Suprapubic skin (tissue), 3 donors: Measurements from ENCODE around the gene TSPAN13.

Experiments
- CTCF ChIP-seq, 2 donors: fragments of 200-600 bp in 1 of 2; fragments of 450-650 bp in 1 of 2; sonication (generic) in 1 of 2; IDR thresholded peaks; one replicate each; pipeline ENCODE4 v1.5.1; 2016 to 2019; ENCODE audit warnings: antibody characterized with exemption in 2 of 2, mild to moderate bottlenecking in 1 of 2, moderate library complexity in 1 of 2
- EP300 ChIP-seq: sonication (generic); formaldehyde crosslinking; IDR thresholded peaks from one replicate; pipeline ENCODE4 v1.6.1; 2017; ENCODE audit warnings: antibody characterized with exemption
- POLR2A ChIP-seq, 2 donors: fragments of 450-650 bp; IDR thresholded peaks; one replicate each; pipeline ENCODE4 v1.6.1; 2017; ENCODE audit warnings: antibody characterized with exemption in 2 of 2, mild to moderate bottlenecking in 2 of 2, moderate library complexity in 2 of 2

- no peak for TF ChIP-seq CTCF (IDR thresholded peaks at IDR 0.05)
- no peak for TF ChIP-seq EP300
- TF ChIP-seq POLR2A (IDR thresholded peaks at IDR 0.05): no peak
These were observed 59.1 kb downstream of the TSPAN13 start for GRCh38 chr7:16812542-16813231.
